Loucy (cell line): Measurements from ENCODE around the gene FNDC10.

Experiments
- H2AFZ ChIP-seq: fragments of 200-600 bp; sonication (generic); 2 replicates; pipeline ENCODE4 v1.6.0; 2016; ENCODE audit warnings: antibody characterized with exemption, mild to moderate bottlenecking, low read length, moderate library complexity
- H3F3A ChIP-seq: fragments of 200-600 bp; 2 replicates; pipeline ENCODE4 v1.6.0; 2016; ENCODE audit warnings: antibody characterized with exemption, low read depth, mild to moderate bottlenecking
- H3K27me3 ChIP-seq: fragments of 200-600 bp; sonication (generic); 2 replicates; pipeline ENCODE4 v1.6.1; 2014; ENCODE audit warnings: low read length, mild to moderate bottlenecking; ENCODE audit not compliant: insufficient read depth, poor library complexity, severe bottlenecking
- H3K36me3 ChIP-seq: fragments of 200-600 bp; sonication (generic); 2 replicates; pipeline ENCODE4 v1.6.1; 2016; ENCODE audit warnings: low read length; ENCODE audit not compliant: insufficient read depth
- H3K4me1 ChIP-seq: fragments of 200-600 bp; sonication (generic); 2 replicates; pipeline ENCODE4 v1.5.1; 2014; ENCODE audit warnings: low read length, mild to moderate bottlenecking; ENCODE audit not compliant: insufficient read depth, poor library complexity, severe bottlenecking
- H3K4me2 ChIP-seq: fragments of 200-600 bp; sonication (generic); 2 replicates; pipeline ENCODE4 v1.6.0; 2014; ENCODE audit warnings: antibody characterized with exemption, low read length, low read depth, mild to moderate bottlenecking; ENCODE audit not compliant: poor library complexity, severe bottlenecking
- H3K4me3 ChIP-seq: fragments of 200-600 bp; sonication (generic); 2 replicates; pipeline ENCODE4 v1.5.1; 2014; ENCODE audit warnings: low read length, mild to moderate bottlenecking, mixed read lengths; ENCODE audit not compliant: poor library complexity, severe bottlenecking
- H3K79me2 ChIP-seq: fragments of 200-600 bp; sonication (generic); 2 replicates; pipeline ENCODE4 v1.6.1; 2014; ENCODE audit warnings: low read length; ENCODE audit not compliant: insufficient read depth
- H3K9ac ChIP-seq: fragments of 200-600 bp; sonication (generic); 2 replicates; pipeline ENCODE4 v1.6.0; 2014; ENCODE audit warnings: mild to moderate bottlenecking, low read depth, low read length, moderate library complexity; ENCODE audit not compliant: poor library complexity, severe bottlenecking
- H3K9me2 ChIP-seq: fragments of 200-600 bp; sonication (generic); replicated peaks from 2 replicates; pipeline ENCODE4 v1.6.1; 2016; ENCODE audit warnings: low read depth, low read length, mixed read lengths
- H3K9me3 ChIP-seq: fragments of 200-600 bp; sonication (generic); 2 replicates; pipeline ENCODE4 v1.6.1; 2014; ENCODE audit warnings: mild to moderate bottlenecking, antibody characterized with exemption, low read length, low read depth; ENCODE audit not compliant: insufficient read depth
- H4K20me1 ChIP-seq: fragments of 200-600 bp; sonication (generic); 2 replicates; pipeline ENCODE4 v1.6.0; 2014; ENCODE audit warnings: antibody characterized with exemption, low read length, mild to moderate bottlenecking; ENCODE audit not compliant: insufficient read depth, poor library complexity, severe bottlenecking
- EZH2phosphoT487 ChIP-seq: fragments of 200-600 bp; IDR thresholded peaks from 2 replicates; pipeline ENCODE4 v1.6.1; 2018; ENCODE audit warnings: antibody characterized with exemption, mild to moderate bottlenecking, moderate library complexity, borderline replicate concordance
- TF ChIP-seq, protein P1 (sequence below): fragments of 200-600 bp; sonication (generic); conservative IDR thresholded peaks from 2 replicates; pipeline ENCODE4 v1.5.1; 2014; ENCODE audit warnings: mild to moderate bottlenecking, antibody characterized with exemption, low read length

The FNDC10 gene

DNA sequence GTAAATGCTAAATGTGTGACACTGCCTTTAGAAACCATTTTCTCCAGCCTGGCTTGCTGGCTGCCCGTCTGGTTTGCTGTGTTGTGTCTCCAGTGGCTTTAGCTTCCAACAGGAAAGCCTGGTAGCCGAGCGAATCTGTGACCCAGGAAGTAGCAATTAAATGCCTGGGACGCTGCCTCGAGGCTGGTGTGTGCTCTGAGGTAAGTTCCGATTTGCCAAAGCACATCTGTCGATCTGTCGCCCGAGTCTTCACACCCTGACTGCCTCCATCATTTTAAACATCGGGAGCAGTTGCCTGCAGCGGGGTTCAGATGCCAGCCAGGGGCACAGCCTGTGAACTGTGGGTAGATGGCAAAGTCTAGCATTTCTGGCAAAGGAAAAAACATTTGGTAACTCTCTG is 17.6 kb upstream of the FNDC10 start:
- peaks cover 25% of the 10 kb centered on the region for H3K79me2 ChIP-seq
- peak overlapping the region; percentile 94 for H3K4me3 ChIP-seq
- peak overlapping the region; percentile 92 for H3K4me2 ChIP-seq
- H3K9me3 ChIP-seq: no peaks in the 10 kb centered on the region
- TF ChIP-seq EZH2phosphoT487: no peak
- TF ChIP-seq, protein P1, sequence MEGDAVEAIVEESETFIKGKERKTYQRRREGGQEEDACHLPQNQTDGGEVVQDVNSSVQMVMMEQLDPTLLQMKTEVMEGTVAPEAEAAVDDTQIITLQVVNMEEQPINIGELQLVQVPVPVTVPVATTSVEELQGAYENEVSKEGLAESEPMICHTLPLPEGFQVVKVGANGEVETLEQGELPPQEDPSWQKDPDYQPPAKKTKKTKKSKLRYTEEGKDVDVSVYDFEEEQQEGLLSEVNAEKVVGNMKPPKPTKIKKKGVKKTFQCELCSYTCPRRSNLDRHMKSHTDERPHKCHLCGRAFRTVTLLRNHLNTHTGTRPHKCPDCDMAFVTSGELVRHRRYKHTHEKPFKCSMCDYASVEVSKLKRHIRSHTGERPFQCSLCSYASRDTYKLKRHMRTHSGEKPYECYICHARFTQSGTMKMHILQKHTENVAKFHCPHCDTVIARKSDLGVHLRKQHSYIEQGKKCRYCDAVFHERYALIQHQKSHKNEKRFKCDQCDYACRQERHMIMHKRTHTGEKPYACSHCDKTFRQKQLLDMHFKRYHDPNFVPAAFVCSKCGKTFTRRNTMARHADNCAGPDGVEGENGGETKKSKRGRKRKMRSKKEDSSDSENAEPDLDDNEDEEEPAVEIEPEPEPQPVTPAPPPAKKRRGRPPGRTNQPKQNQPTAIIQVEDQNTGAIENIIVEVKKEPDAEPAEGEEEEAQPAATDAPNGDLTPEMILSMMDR: no peak
- no peaks in the 10 kb centered on the region for H3K36me3 ChIP-seq
- H3K4me1 ChIP-seq: peaks cover 28% of the 10 kb centered on the region
- no peaks in the 10 kb centered on the region for H3K9me2 ChIP-seq
- H2AFZ ChIP-seq: no peak overlapping the region
- H4K20me1 ChIP-seq: peaks cover 16% of the 10 kb centered on the region
- H3K27me3 ChIP-seq: no peaks in the 10 kb centered on the region
- H3F3A ChIP-seq: no peaks in the 10 kb centered on the region
- peak overlapping the region; percentile 99 for H3K9ac ChIP-seq

DNA sequence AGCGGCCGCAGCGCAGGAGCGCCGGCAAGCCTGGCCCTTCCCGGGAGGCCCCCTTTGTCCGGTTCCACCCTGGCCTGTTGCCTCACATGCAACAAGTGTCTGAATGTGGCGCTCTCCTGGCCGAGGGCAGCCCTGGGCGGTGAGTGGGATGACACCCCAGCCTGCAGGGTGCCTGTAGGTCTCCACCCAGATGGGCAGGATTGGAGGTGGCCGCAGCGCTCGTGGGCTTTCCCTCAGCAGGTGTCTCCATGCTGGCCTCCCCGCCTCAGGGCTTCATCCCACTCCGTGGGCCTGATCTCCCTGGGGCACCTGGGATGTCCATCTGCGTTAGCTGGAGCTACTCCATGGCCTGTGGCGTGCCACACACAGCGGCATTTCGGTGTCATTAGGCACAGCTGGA is 16.9 kb upstream of the FNDC10 start:
- Histone ChIP-seq H4K20me1 (peaks cover 16% of the 10 kb centered on the region), H3K4me3 (peak overlapping the region; percentile 94), H2AFZ (no peak overlapping the region), H3K9ac (peak overlapping the region; percentile 99), H3K79me2 (peaks cover 25% of the 10 kb centered on the region), H3K9me3 (no peaks in the 10 kb centered on the region), H3K36me3 (no peaks in the 10 kb centered on the region), H3F3A (no peaks in the 10 kb centered on the region), H3K4me2 (peak overlapping the region; percentile 92), H3K27me3 (no peaks in the 10 kb centered on the region), H3K4me1 (peaks cover 28% of the 10 kb centered on the region), H3K9me2 (no peaks in the 10 kb centered on the region)
- TF ChIP-seq, protein P1: no peak
- TF ChIP-seq EZH2phosphoT487: no peak

DNA sequence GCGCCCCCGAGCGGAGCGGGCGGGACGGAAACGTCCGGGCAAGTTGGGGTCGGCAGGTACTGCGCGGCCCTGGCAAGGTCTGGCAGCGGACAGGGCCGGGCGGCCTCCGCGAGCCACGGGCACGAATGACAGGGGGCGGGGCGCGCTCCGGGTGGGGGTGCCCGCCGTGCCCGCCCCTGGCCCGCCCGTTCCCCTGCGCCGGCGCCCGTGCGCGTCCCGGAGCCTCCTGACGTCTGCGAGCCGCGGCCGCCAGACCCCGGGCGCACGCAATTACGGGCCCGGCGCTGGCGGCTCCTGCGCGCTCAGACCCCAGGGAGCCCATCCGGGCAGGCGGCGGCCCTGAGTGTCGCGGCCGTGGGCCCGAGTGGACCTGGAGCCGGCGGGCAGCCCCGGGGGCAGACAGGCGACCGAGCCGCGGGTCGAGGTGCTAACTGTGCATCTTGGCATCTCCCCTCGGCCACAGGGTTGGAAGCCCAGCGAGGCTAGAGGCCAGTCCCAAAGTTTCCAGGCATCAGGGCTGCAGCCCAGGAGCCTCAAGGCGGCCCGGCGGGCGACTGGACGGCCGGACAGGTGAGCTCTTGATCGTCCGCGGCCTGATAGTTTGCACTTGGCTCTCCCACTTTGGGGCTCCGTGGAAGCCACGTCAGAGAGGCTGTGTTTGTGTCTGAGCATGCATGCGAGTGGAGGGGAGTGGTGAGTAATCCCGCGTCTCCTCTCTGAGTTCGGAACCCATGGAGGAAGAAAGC is 16.3 kb upstream of the FNDC10 start:
- TF ChIP-seq, protein P1: no peak
- TF ChIP-seq EZH2phosphoT487: no peak
- H2AFZ ChIP-seq: peak overlapping the region; percentile 90; the same call in 1 of the 2 replicates

More for the DNA sequence above, 16.3 kb upstream of the FNDC10 start:
- no peaks in the 10 kb centered on the region for H3K9me2 ChIP-seq
- H4K20me1 ChIP-seq: peaks cover 16% of the 10 kb centered on the region
- peaks cover 28% of the 10 kb centered on the region for H3K4me1 ChIP-seq
- no peaks in the 10 kb centered on the region for H3K36me3 ChIP-seq
- peak overlapping the region; percentile 94 for H3K4me3 ChIP-seq
- peak overlapping the region; percentile 92 for H3K4me2 ChIP-seq
- no peaks in the 10 kb centered on the region for H3K9me3 ChIP-seq
- H3K79me2 ChIP-seq: peaks cover 25% of the 10 kb centered on the region
- no peaks in the 10 kb centered on the region for H3F3A ChIP-seq
- H3K27me3 ChIP-seq: no peaks in the 10 kb centered on the region
- peak overlapping the region; percentile 99 for H3K9ac ChIP-seq
